ENCODE data around the gene FLRT1.

FLRT1 gene

DNA sequence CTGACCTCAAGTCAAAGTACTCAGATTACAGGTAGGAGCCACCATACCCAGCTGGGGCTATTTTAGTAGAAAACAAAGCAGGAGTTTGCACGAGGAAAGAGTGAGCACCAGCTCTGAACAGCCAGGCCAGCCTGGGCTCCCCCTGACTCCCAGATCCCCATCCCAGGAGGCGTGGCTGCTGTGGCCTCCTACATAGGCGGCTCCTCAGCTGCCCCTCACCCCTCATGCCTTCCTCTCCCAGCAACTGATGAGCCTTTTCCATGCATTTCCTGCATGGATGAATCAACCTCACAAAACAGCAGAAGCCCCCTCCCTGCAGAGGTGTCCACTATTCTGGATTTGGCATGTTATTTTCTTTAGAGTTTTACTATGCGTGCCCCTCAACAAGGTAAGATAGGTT is 10.5 kb upstream of the FLRT1 start:
- no peak for DNase-seq (ENCODE audit: low read depth in 1 of 2, low spot score in 1 of 2)
- no peak overlapping the region for H3K27ac ChIP-seq (replicated peaks)
- H3K27me3 ChIP-seq (ENCODE audit: insufficient read depth, poor library complexity, severe bottlenecking) = no peaks in the 10 kb centered on the region
- no peak for TF ChIP-seq SPI1 (IDR thresholded peaks at IDR 0.05; ENCODE audit: borderline replicate concordance, low read depth)
- TF ChIP-seq, protein P1, sequence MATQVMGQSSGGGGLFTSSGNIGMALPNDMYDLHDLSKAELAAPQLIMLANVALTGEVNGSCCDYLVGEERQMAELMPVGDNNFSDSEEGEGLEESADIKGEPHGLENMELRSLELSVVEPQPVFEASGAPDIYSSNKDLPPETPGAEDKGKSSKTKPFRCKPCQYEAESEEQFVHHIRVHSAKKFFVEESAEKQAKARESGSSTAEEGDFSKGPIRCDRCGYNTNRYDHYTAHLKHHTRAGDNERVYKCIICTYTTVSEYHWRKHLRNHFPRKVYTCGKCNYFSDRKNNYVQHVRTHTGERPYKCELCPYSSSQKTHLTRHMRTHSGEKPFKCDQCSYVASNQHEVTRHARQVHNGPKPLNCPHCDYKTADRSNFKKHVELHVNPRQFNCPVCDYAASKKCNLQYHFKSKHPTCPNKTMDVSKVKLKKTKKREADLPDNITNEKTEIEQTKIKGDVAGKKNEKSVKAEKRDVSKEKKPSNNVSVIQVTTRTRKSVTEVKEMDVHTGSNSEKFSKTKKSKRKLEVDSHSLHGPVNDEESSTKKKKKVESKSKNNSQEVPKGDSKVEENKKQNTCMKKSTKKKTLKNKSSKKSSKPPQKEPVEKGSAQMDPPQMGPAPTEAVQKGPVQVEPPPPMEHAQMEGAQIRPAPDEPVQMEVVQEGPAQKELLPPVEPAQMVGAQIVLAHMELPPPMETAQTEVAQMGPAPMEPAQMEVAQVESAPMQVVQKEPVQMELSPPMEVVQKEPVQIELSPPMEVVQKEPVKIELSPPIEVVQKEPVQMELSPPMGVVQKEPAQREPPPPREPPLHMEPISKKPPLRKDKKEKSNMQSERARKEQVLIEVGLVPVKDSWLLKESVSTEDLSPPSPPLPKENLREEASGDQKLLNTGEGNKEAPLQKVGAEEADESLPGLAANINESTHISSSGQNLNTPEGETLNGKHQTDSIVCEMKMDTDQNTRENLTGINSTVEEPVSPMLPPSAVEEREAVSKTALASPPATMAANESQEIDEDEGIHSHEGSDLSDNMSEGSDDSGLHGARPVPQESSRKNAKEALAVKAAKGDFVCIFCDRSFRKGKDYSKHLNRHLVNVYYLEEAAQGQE (IDR thresholded peaks at IDR 0.05; ENCODE audit: insufficient replicate concordance, low read depth) = no peak
- TF ChIP-seq GABPA (IDR thresholded peaks at IDR 0.05; ENCODE audit: low read depth) = no peak
- TF ChIP-seq POLR2AphosphoS5 (IDR thresholded peaks at IDR 0.05; ENCODE audit: low read depth) = no peak
- TF ChIP-seq, protein P2, sequence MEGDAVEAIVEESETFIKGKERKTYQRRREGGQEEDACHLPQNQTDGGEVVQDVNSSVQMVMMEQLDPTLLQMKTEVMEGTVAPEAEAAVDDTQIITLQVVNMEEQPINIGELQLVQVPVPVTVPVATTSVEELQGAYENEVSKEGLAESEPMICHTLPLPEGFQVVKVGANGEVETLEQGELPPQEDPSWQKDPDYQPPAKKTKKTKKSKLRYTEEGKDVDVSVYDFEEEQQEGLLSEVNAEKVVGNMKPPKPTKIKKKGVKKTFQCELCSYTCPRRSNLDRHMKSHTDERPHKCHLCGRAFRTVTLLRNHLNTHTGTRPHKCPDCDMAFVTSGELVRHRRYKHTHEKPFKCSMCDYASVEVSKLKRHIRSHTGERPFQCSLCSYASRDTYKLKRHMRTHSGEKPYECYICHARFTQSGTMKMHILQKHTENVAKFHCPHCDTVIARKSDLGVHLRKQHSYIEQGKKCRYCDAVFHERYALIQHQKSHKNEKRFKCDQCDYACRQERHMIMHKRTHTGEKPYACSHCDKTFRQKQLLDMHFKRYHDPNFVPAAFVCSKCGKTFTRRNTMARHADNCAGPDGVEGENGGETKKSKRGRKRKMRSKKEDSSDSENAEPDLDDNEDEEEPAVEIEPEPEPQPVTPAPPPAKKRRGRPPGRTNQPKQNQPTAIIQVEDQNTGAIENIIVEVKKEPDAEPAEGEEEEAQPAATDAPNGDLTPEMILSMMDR (IDR thresholded peaks at IDR 0.05; ENCODE audit: insufficient read depth, low read length) = no peak
- H3K4me3 ChIP-seq (replicated peaks; ENCODE audit: insufficient read depth, low read length) = no peak overlapping the region

- no peak for DNase-seq (ENCODE audit: low read depth in 1 of 2, low spot score in 1 of 2)
- TF ChIP-seq, protein P1 (IDR thresholded peaks at IDR 0.05; ENCODE audit: insufficient replicate concordance, low read depth) = no peak
- TF ChIP-seq, protein P2 (IDR thresholded peaks at IDR 0.05; ENCODE audit: insufficient read depth, low read length) = no peak
- TF ChIP-seq SPI1 (IDR thresholded peaks at IDR 0.05; ENCODE audit: borderline replicate concordance, low read depth) = no peak
- no peak for TF ChIP-seq GABPA (IDR thresholded peaks at IDR 0.05; ENCODE audit: low read depth)
- no peak for TF ChIP-seq POLR2AphosphoS5 (IDR thresholded peaks at IDR 0.05; ENCODE audit: low read depth)
- Histone ChIP-seq H3K4me3 (replicated peaks; ENCODE audit: insufficient read depth, low read length) (no peak overlapping the region), H3K27ac (replicated peaks) (no peak overlapping the region), H3K27me3 (ENCODE audit: insufficient read depth, poor library complexity, severe bottlenecking) (no peaks in the 10 kb centered on the region)
Measured at GRCh38 chr11:64026575-64027205, 9.0 kb upstream of the FLRT1 start.

DNA sequence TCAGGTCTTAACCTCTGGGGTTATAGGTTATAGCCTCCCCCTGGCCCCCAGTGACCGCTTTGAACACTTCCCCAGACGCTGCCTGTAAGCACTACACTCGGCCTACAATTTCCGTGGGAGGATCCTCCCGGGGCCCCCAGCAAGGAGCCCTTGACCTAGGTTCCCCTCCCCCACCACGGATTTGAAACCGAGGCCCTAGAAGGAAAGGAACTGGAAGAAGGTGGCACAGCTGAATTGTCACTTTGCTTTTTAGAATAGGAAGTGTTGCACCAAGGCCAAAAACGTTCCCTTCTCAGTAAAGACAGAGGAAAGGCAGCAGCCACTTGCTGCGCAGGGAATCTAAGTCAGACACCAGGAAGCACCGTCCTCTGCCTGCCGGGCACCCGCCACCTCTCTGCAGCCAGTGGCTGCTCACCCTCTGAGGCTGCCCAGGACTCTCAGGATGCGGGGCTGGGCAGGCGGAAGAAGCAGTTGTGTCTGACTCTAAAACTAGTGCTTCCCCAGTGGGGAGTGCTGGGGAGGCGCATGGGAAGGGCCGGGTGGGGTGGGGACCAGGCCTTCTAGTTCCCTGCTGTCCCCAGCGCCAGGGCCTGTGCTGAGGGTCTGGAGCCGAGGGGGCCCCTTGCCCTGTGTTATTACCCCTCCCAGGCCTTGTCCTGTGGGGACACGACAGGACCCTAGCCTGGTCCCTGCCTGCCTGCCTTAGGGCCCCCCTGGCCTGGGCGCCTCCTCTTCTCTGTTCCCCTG is 7.9 kb upstream of the FLRT1 start:
- Histone ChIP-seq H3K27ac (replicated peaks) (peak overlapping the region; percentile 72), H3K4me3 (replicated peaks; ENCODE audit: insufficient read depth, low read length) (no peak overlapping the region), H3K27me3 (ENCODE audit: insufficient read depth, poor library complexity, severe bottlenecking) (no peaks in the 10 kb centered on the region)
- peak; percentile 90 to 91 for DNase-seq (ENCODE audit: low read depth in 1 of 2, low spot score in 1 of 2)
- TF ChIP-seq POLR2AphosphoS5 (IDR thresholded peaks at IDR 0.05; ENCODE audit: low read depth) (no peak), SPI1 (IDR thresholded peaks at IDR 0.05; ENCODE audit: borderline replicate concordance, low read depth) (peak; percentile 57; the same call in 1 of the 2 replicates), GABPA (IDR thresholded peaks at IDR 0.05; ENCODE audit: low read depth) (peak; percentile 62; the same call in 1 of the 2 replicates)
- TF ChIP-seq, protein P2 (IDR thresholded peaks at IDR 0.05; ENCODE audit: insufficient read depth, low read length) = no peak
